Ureter (tissue), 1 donor: ENCODE results near the gene VPREB1. TPM values are rescaled to one million over a fixed set of nuclear protein-coding genes. Genes with fewer than 3 reads are reported as not detected.
"Not testable (repeated sequence)": the region's sequence is repeated elsewhere in the genome, so short reads cannot be mapped to it uniquely, and the experiment has no call there.

Experiments
- DNase-seq: peaks from one replicate; pipeline ENCODE4 v3.0.0-alpha.2; 2020; ENCODE audit warnings: low spot score
- total RNA-seq: library from RNA; stranded (reverse); gene quantifications from one replicate; pipeline ENCODE4 v1.2.4, GENCODE V29; 2023
- donor health status: DM: yes; HTN: yes; CAD: no.

Gene VPREB1
- total RNA-seq, 1 donor from 2014 or later: not detected

- no peak for DNase-seq
Observed at GRCh38 chr22:22213231-22213630, 31.4 kb upstream of the VPREB1 start.

DNA sequence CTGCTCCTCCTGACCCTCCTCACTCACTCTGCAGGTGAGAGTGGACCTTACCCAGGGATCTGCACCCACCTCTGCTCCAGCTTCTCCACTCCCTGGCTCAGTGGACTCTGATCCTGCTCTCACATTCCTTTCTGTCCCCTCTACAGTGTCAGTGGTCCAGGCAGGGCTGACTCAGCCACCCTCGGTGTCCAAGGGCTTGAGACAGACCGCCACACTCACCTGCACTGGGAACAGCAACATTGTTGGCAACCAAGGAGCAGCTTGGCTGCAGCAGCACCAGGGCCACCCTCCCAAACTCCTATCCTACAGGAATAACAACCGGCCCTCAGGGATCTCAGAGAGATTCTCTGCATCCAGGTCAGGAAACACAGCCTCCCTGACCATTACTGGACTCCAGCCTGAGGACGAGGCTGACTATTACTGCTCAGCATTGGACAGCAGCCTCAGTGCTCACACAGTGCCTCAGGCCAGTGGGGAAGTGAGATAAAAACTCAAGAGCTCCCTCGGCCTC is 29.7 kb upstream of the VPREB1 start:
- DNase-seq: peak; percentile 15

GRCh38 chr22:22215659-22216449 is 28.7 kb upstream of the VPREB1 start:
- peak; percentile 7 for DNase-seq

DNA sequence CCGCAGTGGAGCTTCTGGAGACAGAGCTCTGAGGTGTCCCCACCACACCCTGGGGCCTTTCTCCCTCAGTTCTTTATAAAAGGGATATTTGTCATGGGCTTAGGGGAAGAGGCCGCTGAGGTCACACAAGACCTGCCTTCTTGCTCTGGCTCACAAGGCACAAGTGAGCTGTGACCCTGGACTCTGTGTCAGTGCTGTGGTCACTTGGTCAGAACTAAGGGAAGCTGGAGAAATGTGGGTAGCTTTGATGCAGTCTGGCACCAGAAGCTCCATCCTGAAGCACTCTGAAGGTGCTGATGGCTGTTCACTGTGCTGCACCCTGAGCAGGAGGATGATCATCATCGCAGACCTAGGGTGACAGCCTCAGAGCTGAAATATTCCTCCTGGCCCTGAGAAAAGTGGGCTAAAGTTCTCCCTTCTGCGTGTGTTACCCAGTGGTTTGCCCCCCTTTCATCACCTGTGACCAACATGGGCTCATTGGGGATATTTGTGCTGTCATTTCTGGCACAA is 28.1 kb upstream of the VPREB1 start:
- peak; percentile 12 for DNase-seq

- DNase-seq: no peak
Observed at GRCh38 chr22:22218302-22218701, 26.3 kb upstream of the VPREB1 start.

DNA sequence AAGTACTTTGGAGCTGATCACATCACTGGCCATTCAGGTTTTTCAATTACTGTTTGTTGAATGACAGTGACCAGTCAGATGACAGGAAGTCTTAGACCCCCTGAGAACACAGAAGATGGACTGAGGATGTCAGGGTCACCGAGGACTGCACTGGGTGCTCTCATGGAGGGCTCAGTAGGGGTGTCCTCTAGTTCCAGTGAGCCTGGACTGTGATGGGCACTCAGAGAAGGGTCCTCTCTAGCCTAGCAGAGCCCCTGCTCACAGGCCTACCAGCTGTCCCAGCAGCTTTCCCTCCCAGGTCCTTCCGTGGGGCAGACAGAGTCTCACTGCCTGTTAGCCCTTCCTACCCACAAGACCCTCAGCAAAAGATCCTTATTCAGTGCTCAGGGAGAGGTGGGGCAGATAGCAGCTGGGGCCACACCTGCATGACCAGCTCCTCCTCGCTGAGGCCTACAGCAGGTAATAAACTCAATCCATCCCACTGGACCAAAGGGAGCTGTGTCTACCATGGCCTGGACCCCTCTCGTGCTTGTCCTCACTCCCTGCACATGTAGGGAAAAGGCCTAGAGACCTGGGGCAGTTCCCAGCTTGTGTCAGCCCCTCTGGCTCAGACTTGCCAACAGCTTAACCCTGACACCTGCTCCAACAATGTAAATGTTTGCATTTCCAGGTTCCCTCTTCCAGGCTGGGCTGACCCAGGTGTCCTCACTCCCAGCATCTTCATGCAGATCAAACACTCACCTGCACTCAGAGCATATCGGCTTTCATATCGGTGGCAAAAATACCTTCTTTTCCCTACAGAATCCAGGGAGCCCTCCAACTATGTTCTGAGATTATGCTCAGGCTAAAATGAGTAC is 25.2 kb upstream of the VPREB1 start:
- DNase-seq: no peak

DNA sequence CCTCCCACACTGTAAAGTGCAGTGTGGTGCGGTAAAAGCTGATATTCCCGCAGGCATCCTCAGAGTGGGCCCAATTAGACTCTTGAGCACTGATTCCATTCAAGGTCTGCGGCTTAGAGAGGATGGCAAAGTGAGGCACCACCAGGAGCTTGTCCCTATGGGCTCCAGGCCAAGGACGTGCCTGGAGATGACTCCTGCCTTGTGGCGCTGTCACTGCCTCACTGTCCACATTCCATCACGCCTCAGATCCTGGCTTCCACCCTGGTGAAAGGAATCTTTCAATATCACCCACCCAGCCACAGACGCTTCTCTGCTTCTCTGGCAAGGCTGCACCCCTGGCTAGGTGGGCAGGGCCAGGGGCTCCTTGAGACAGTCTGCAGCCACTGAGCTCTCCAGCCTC is 23.5 kb upstream of the VPREB1 start:
- not testable (repeated sequence) for DNase-seq

DNA sequence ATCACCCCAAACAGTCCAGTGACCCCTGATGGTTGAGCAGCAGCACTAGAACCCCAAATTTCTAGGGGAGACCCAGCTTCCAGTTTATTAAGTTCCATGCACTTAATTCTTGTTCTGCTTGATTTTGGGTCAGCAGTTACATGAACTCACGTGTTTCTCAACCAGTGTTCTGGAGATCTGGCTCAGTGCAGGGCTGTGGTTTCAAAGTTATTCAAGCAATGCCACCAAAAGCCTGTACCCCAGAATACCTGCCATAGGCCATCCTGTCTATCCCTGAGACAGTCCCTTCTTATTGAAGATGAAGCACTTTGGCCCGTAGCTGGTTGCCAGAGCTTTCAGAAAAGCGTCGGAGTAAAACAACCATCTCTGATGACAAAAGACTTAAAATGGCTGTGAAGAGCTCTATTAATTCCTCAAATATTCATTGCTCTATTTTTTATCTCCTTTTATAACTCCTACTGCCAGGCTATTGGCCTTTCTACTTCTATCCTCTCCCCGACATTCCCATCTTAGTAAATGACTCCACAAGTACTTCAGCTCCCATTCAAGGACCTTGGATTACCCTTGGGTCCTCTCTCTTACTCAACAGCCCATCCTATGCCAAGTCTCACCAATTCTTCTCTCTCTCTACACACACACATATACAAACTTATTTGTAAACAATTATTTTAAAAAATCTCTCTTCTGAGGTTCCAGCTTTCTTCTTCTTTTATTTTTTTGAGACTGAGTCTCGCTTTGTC is 18.0 kb upstream of the VPREB1 start:
- no peak for DNase-seq

DNA sequence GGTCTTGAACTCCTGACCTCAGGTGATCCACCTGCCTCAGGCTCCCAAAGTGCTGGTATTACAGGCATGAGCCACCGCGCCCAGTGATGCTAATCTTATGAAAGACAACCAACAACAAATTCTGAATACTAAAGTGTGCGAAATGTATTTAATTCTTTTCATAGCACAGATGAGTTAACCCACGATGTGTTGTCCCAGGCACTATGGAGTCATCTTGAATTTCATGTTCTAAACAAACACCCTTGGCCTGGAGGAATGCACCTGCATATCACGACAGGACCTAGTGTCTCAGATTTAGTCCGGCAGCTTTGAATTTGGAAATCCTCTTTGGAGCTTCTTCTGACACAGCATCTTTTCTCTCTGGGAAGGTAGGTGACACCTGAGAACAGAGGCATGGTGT is 16.2 kb upstream of the VPREB1 start:
- DNase-seq: no peak

DNA sequence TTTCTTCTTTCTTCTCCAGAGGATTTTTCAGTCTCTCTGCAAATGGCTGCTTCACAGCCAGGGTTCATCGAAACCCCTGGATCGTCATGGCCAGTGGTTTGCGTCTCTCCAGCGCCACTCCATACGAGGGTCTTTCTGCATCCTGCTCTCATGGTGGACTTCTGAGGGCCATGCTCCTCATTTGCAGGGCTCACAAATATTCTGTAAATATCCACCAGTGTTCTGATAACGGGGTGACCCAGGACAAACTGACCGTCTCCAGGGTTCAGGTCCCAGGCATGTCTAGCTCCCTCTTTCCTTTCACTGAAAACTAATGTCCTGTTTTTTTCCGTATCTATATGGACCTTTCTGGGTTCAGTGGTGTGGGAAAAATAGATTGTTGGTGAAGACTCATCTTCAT is 15.7 kb upstream of the VPREB1 start:
- DNase-seq: peak; percentile 3

DNA sequence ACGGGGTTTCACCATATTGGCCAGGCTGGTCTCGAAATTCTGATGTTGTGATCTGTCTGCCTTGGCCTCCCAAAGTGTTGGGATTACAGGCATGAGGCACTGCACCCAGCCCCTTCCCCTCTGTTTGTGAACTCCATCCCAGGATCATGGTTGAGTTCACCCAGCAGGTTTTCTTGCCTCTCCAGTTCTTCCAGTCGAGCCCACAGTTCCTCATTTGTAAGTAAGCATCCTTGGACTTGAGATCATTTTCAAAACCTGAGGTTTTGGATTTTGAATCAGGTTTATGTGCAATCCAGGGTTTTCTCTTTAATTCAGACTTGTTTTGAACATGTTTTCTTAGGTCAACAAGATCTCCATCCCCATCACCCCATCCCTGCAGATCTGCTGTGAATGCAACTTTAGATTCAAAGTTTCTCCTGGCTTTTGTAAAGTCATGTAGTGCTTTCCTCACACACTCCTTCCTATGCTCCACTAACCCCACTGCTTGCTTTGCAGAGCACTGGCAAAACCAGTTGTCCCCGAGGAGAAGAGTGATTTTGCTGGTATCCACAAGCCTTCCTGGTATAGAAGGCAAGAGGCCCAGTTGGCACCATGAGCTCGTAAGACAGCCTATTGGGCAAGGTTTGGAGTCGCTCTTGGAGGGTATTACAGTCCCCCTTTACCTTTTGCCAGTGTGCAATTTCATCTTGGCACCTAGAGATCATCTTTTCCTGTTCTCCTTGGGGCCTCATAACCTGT is 14.7 kb upstream of the VPREB1 start:
- peak; percentile 37 for DNase-seq

DNA sequence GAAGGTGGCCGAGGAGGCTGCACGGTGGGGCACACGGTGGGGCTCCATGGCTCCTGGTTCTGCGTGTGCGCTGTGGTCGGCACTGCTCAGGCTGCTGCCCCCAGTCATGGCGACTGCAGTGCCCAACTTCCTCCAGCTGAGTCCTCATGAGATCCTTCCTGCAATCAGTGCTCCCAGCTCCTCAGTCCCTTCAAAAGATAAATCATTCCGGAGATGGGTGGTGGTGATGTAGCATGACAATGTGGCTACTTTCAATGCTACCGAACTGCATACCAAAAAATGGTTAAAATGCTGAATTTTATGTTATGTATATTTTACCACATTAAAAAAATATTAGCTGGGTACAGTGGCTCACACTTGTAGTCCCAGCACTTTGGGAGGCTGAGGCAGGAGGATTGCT is 14.1 kb upstream of the VPREB1 start:
- DNase-seq: no peak

GRCh38 chr22:22233081-22233480 is 11.5 kb upstream of the VPREB1 start:
- DNase-seq: peak; percentile 7

DNA sequence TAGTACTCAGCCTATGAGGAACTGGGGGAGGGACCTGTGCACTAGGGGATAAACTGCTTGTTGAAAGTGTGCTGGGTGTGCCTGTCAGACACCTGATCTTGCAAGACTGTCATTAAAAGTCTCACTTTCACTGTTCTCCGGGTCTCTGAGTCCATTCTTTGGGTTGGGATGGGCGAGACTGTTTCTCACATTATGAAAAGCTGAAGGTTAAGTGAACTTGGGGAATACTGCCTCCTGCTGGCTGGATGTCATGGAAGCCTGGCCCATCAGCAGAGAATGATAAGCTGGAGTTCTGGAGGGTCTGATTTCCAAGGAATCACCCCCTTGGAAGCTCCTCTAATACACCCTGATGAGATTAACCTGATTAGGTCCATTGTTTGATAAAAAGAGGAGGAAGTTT is 9.0 kb upstream of the VPREB1 start:
- DNase-seq: no peak

GRCh38 chr22:22237521-22237920 is 7.1 kb upstream of the VPREB1 start:
- DNase-seq: no peak

- DNase-seq: no peak
Observed at GRCh38 chr22:22239311-22239939, 5.2 kb upstream of the VPREB1 start.

DNA sequence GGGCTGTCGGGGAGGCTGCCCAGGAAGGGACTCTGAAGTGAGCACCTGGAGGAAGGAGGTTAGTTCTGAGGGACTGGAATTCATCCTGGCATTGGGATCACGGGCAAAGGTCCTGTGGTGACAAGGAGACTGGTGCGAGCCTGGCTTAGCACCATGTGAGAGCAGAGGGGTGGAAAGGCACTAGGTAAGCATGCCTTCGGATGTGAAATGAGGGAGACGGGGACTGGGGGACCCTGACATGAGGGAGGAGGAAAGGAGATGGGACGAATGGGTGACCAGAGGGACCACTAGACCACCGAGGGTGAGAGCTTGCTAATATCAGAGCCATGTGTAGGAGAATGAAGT is 3.1 kb upstream of the VPREB1 start:
- DNase-seq: no peak

- no peak for DNase-seq
Observed at GRCh38 chr22:22242488-22242887, 2.1 kb upstream of the VPREB1 start.

DNA sequence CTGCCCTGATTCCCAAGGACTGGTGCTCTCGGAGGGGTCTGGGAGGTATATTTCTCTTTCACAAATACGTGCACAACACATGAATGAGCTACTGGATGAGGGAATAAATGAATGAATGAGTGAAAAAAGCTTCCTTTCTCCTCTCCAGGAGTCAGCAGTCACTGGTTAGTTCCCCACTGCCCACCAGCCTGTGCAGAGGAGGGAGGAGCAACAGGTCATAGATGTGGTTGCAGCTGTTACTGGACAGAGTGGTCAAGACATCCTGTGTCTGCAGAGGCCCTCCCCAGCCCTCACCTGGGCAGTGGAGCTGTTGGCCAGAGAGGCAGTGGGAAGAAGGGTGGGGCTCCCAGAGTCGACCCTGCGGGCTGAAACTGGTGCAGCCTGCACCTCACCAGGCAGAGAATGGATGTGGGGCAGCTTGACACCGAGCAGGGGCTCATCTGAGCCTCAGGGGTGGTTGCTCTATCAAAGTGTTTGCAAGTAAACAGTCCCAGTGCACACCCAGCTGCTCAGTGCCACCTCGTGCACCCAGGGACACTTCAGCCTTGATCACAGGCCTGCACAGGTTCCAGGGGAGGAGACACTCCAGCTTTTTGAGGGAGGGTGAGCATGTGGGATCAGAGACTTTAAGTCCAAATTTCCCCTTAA is 1.4 kb upstream of the VPREB1 start:
- no peak for DNase-seq

GRCh38 chr22:22245256-22245909 is 797 bp downstream of the VPREB1 start:
- no peak for DNase-seq
